Naive thymus-derived CD8-positive, alpha-beta T cell (primary cell): Measurements from ENCODE around the gene MAGOHB. TPM values are rescaled to one million over a fixed set of nuclear protein-coding genes. Genes with fewer than 3 reads are reported as not detected.

Experiments used
- polyA plus RNA-seq, 3 donors: library from polyadenylated mRNA; unstranded; fragments of 300-500 nt; fragmentation: Illumina TruSeq; gene quantifications; one replicate each; pipeline ENCODE4 v1.2.3, GENCODE V29; 2021
- total RNA-seq, 8 experiments: library from RNA in 2 of 8; stranded (reverse) in 2 of 8; gene quantifications; one replicate each; pipeline ENCODE4 v1.2.3 and lab custom pipeline; 2021 to 2026

The MAGOHB gene
- total and polyA plus RNA-seq, 5 experiments from 2014 or later, result 34.3 to 77.3 (median 44.1) TPM

Other genes with a start within 250 kb of the MAGOHB start
- gene KLRK1, start 223.6 kb downstream of the MAGOHB start, total RNA-seq, result 100 to 1,000 TPM; 792 to 865 TPM
- gene KLRK1, start 223.6 kb downstream of the MAGOHB start, polyA plus RNA-seq, result 100 to 1,000 TPM; 525 to 619 (median 611) TPM
- gene KLRC4, start 203.9 kb downstream of the MAGOHB start, total RNA-seq, result 10 to 100 TPM; 55.4 to 57.6 TPM
- 10 to 100 TPM in 2 of 3 donors, 1 to 10 TPM in 1; 1.3 to 31.8 (median 13.6) TPM for gene KLRC4, start 203.9 kb downstream of the MAGOHB start, polyA plus RNA-seq
- gene KLRC3, start 193.0 kb downstream of the MAGOHB start, total RNA-seq, result 1 to 10 TPM; 3.2 to 4.6 TPM
- gene KLRC3, start 193.0 kb downstream of the MAGOHB start, polyA plus RNA-seq, result 1 to 10 TPM; 2.2 to 6.4 (median 3.9) TPM
- gene KLRC2, start 177.6 kb downstream of the MAGOHB start, total RNA-seq, result 1 to 10 TPM; 1.9 to 3.6 TPM
- 10 to 100 TPM in 1 of 3 donors, under 1 TPM in 2; 0.62 to 25.0 (median 0.76) TPM for gene KLRC2, start 177.6 kb downstream of the MAGOHB start, polyA plus RNA-seq
- 1 to 10 TPM; 4.4 TPM for gene KLRC1, start 160.2 kb downstream of the MAGOHB start, total RNA-seq
- 1 to 10 TPM in 1 of 3 donors, under 1 TPM in 2; 0.32 to 1.1 (median 0.91) TPM for gene KLRC1, start 160.2 kb downstream of the MAGOHB start, polyA plus RNA-seq
- 1 to 10 TPM; 2.4 TPM for gene EIF2S3B, start 107.7 kb downstream of the MAGOHB start, total RNA-seq
- gene EIF2S3B, start 107.7 kb downstream of the MAGOHB start, polyA plus RNA-seq, result under 1 TPM; 0.30 to 0.88 (median 0.82) TPM
- under 1 TPM; 0.10 to 0.19 TPM for gene STYK1, start 60.4 kb upstream of the MAGOHB start, total RNA-seq
- gene STYK1, start 60.4 kb upstream of the MAGOHB start, polyA plus RNA-seq, result under 1 TPM in 1 of 3 donors, not detected in 2; 0.47 TPM
- gene YBX3, start 109.7 kb upstream of the MAGOHB start, total RNA-seq, result 10 to 100 TPM; 86.0 to 88.6 TPM
- gene YBX3, start 109.7 kb upstream of the MAGOHB start, polyA plus RNA-seq, result 10 to 100 TPM; 56.6 to 80.1 (median 62.5) TPM
- not detected for gene TAS2R7, start 189.0 kb upstream of the MAGOHB start, total RNA-seq
- not detected for gene TAS2R7, start 189.0 kb upstream of the MAGOHB start, polyA plus RNA-seq
- gene TAS2R8, start 193.7 kb upstream of the MAGOHB start, total RNA-seq, result not detected
- gene TAS2R8, start 193.7 kb upstream of the MAGOHB start, polyA plus RNA-seq, result not detected
- not detected for gene TAS2R9, start 196.6 kb upstream of the MAGOHB start, total RNA-seq
- not detected for gene TAS2R9, start 196.6 kb upstream of the MAGOHB start, polyA plus RNA-seq
- gene TAS2R10, start 212.7 kb upstream of the MAGOHB start, total RNA-seq, result 1 to 10 TPM; 1.3 TPM
- not detected for gene TAS2R10, start 212.7 kb upstream of the MAGOHB start, polyA plus RNA-seq
- gene PRR4, start 235.9 kb upstream of the MAGOHB start, total RNA-seq, result 1 to 10 TPM; 1.8 to 2.5 TPM
- gene PRR4, start 235.9 kb upstream of the MAGOHB start, polyA plus RNA-seq, result 1 to 10 TPM in 1 of 3 donors, under 1 TPM in 1, not detected in 1; 0.87 to 5.7 TPM